SU-DHL-6 (cell line): ENCODE data around the gene MRGPRF.

Experiments used
- EZH2phosphoT487 ChIP-seq: fragments of 200-600 bp; sonication (generic), shearing (Covaris generic); conservative IDR thresholded peaks from 2 replicates; pipeline ENCODE4 v1.6.1; 2018; ENCODE audit warnings: mild to moderate bottlenecking, antibody characterized with exemption, low read length, moderate library complexity, mixed read lengths
- TF ChIP-seq, protein P1 (sequence below): fragments of 200-600 bp; sonication (generic); IDR thresholded peaks from one replicate; pipeline ENCODE4 v1.5.1; 2017; ENCODE audit warnings: antibody characterized with exemption, mild to moderate bottlenecking, low read length, moderate library complexity; ENCODE audit not compliant: insufficient read depth, poor library complexity, severe bottlenecking

DNA sequence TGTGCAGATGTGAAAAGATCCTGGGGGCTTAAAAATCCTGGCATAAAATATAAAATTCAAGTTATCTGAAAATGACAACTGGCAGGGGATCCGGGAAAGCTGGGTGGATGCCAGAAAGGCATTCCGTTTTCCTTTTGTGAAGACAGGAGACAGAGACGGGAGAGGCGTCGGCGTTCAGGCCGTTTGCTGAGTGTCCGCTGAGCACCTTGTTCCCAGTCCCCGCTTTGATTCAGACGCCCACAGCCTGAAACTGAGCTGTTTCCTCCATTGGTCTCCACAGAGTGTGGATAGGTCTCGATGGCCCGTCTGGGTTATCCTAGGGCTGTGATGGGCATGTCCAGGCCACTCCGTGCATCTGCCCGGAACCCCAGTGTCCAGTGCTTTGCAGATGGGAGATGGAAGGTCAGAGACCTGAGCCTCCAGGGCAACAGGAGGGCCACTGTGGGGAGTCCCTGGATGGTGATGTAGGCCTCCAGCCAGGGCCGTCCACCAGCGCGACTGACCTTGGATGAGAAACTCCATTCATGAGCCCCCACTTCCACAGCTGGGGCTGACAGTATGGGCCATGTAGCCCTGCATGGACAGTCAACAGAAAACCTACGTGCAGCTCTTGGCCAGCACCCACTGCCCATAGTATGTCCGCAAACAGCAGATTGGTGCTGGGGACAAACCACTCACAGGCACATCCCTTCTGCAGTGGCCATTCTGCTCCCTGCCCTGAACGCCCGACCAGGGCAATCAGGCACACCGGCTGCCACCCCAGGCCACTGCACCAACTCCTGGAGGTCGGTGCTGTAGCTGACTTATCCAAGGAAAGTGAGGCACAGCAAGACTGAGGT is 11.6 kb downstream of the MRGPRF start:
- TF ChIP-seq, protein P1, sequence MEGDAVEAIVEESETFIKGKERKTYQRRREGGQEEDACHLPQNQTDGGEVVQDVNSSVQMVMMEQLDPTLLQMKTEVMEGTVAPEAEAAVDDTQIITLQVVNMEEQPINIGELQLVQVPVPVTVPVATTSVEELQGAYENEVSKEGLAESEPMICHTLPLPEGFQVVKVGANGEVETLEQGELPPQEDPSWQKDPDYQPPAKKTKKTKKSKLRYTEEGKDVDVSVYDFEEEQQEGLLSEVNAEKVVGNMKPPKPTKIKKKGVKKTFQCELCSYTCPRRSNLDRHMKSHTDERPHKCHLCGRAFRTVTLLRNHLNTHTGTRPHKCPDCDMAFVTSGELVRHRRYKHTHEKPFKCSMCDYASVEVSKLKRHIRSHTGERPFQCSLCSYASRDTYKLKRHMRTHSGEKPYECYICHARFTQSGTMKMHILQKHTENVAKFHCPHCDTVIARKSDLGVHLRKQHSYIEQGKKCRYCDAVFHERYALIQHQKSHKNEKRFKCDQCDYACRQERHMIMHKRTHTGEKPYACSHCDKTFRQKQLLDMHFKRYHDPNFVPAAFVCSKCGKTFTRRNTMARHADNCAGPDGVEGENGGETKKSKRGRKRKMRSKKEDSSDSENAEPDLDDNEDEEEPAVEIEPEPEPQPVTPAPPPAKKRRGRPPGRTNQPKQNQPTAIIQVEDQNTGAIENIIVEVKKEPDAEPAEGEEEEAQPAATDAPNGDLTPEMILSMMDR: no peak
- TF ChIP-seq EZH2phosphoT487: no peak
